A673 (cell line): ENCODE results near the gene CHKA. TPM values are rescaled to one million over a fixed set of nuclear protein-coding genes. Genes with fewer than 3 reads are reported as not detected.

Source experiments
- BruUV-seq: library from RNA; stranded (reverse); fragments of 400-500 nt; replicated peaks from 2 replicates; lab custom pipeline; 2021; lab: Mats Ljungman, UMichigan
- CTCF ChIA-PET: fragments of 300-600 bp; sonication (Branson Sonifier 250); formaldehyde crosslinking; loops from one replicate; lab custom pipeline; 2022; ENCODE audit warnings: antibody characterized with exemption; lab: Charles Lee
- POLR2A ChIA-PET: fragments of 300-600 bp; sonication (Branson Sonifier 250); formaldehyde crosslinking; loops from one replicate; lab custom pipeline; 2022; ENCODE audit warnings: antibody characterized with exemption; ENCODE audit not compliant: low non-redundant PET; lab: Charles Lee
- DNase-seq: peaks from one replicate; pipeline ENCODE4 v3.0.0-alpha.2; 2015; ENCODE audit warnings: low spot score
- H3K27ac ChIP-seq: fragments of 200-600 bp; sonication (generic); 2 replicates; pipeline ENCODE4 v1.5.1; 2016; ENCODE audit warnings: mixed run types, low read depth, mild to moderate bottlenecking, mixed read lengths, antibody characterized with exemption, low read length; ENCODE audit not compliant: poor library complexity, severe bottlenecking
- H3K27me3 ChIP-seq: fragments of 200-600 bp; sonication (generic); replicated peaks from 2 replicates; pipeline ENCODE4 v1.6.1; 2017; ENCODE audit warnings: mixed run types, low read depth, mild to moderate bottlenecking, mixed read lengths, antibody characterized with exemption, low read length; ENCODE audit not compliant: insufficient read depth, poor library complexity
- H3K36me3 ChIP-seq: fragments of 200-600 bp; sonication (generic); 2 replicates; pipeline ENCODE4 v1.6.1; 2016; ENCODE audit warnings: mixed run types, mild to moderate bottlenecking, mixed read lengths, antibody characterized with exemption, low read length; ENCODE audit not compliant: insufficient read depth, poor library complexity, severe bottlenecking
- H3K4me1 ChIP-seq: fragments of 200-600 bp; sonication (generic); 2 replicates; pipeline ENCODE4 v1.6.1; 2017; ENCODE audit warnings: mixed run types, mild to moderate bottlenecking, mixed read lengths, antibody characterized with exemption, low read length; ENCODE audit not compliant: insufficient read depth, poor library complexity, severe bottlenecking
- H3K4me3 ChIP-seq: fragments of 200-600 bp; sonication (generic); 2 replicates; pipeline ENCODE4 v1.5.1; 2016; ENCODE audit warnings: low read depth, mixed run types, mild to moderate bottlenecking, mixed read lengths, low read length; ENCODE audit not compliant: poor library complexity, severe bottlenecking
- H3K9me3 ChIP-seq: fragments of 200-600 bp; sonication (generic); 2 replicates; pipeline ENCODE4 v1.6.1; 2016; ENCODE audit warnings: mixed run types, low read depth, mild to moderate bottlenecking, mixed read lengths, antibody characterized with exemption, low read length; ENCODE audit not compliant: poor library complexity, severe bottlenecking
- CTCF ChIP-seq: fragments of 300-800, 200-600 bp; sonication (generic); conservative IDR thresholded peaks from 2 replicates; pipeline ENCODE4 v1.5.1; 2017; ENCODE audit warnings: low read depth, mild to moderate bottlenecking, antibody characterized with exemption, low read length, moderate library complexity, mixed read lengths
- EZH2 ChIP-seq: fragments of 200-600 bp; sonication (generic); IDR thresholded peaks from 2 replicates; pipeline ENCODE4 v1.6.1; 2017; ENCODE audit warnings: borderline replicate concordance, low read depth, mild to moderate bottlenecking, mixed read lengths, antibody characterized with exemption, low read length; ENCODE audit not compliant: poor library complexity, severe bottlenecking
- intact Hi-C: fragments of 100-400 bp; cut with micrococcal nuclease; formaldehyde crosslinking; loops from one replicate; pipeline ENCODE4 v1.10.0; 2022; ENCODE audit not compliant: unreplicated experiment
- total RNA-seq: library from RNA; stranded (reverse); gene quantifications from 2 replicates; pipeline ENCODE4 v1.2.3, GENCODE V29; 2021

CHKA gene
- total RNA-seq, 1 experiment from 2014 or later: 37.5 TPM

- POLR2A ChIA-PET: interaction anchor here (0.6 kb wide), 1 partner anchor 16 kb away, joined by 3 read pairs; no protein-coding TSS in a partner anchor
- H3K27ac ChIP-seq: no peak overlapping the region
Measured at GRCh38 chr11:68021167-68021787, 99.9 kb downstream of the CHKA start.

GRCh38 chr11:68020575-68020974 is 100.6 kb downstream of the CHKA start:
- no TSS peak for BruUV-seq
- intact Hi-C loops: no loop called here

More at GRCh38 chr11:68021167-68021787, 99.9 kb downstream of the CHKA start:
- H3K27me3 ChIP-seq: no peaks in the 10 kb centered on the region
- H3K4me1 ChIP-seq: no peaks in the 10 kb centered on the region
- 0 out of 2 replicates have a peak, but pooled peaks have one; percentile 20 for TF ChIP-seq CTCF
- no peak for TF ChIP-seq EZH2
- H3K36me3 ChIP-seq: no peaks in the 10 kb centered on the region
- no peaks in the 10 kb centered on the region for H3K9me3 ChIP-seq
- H3K4me3 ChIP-seq: no peak overlapping the region
- intact Hi-C loops: no loop called here
- BruUV-seq: no TSS peak
- DNase-seq: no peak
- CTCF ChIA-PET: no interaction called here

DNA sequence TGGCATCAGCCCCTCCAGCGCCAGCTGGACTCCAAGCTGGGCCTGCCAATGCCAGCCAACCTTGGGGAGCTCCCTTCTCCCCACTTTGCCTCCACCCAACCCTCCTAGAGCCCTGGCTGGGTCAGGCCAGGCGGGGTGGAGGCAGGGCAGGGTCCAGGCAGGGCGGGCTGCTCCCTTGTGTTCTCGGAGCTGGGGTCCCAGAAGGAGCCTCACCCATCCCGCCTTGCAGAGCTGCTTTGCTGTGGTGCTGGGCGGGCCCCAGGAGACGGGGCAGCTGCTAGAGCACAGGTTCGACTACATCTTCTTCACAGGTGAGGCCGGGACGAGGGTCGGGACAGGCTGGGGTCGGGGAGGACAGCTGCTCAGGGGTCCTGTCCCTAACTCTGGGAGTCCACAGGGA is 101.7 kb downstream of the CHKA start:
- POLR2A ChIA-PET: no interaction called here
- H3K4me3 ChIP-seq: no peak overlapping the region
- no peak for DNase-seq
- no peaks in the 10 kb centered on the region for H3K4me1 ChIP-seq
- no TSS peak for BruUV-seq
- H3K27me3 ChIP-seq: no peaks in the 10 kb centered on the region
- TF ChIP-seq EZH2 (no peak), CTCF (no peak)
- no peaks in the 10 kb centered on the region for H3K36me3 ChIP-seq
- H3K9me3 ChIP-seq: no peaks in the 10 kb centered on the region
- intact Hi-C loops: no loop called here
- H3K27ac ChIP-seq: no peak overlapping the region
- CTCF ChIA-PET: interaction anchor here (0.7 kb wide), 1 partner anchor 386 kb away, joined by 5 read pairs; no protein-coding TSS in a partner anchor

More at GRCh38 chr11:68020575-68020974, 100.6 kb downstream of the CHKA start:
- TF ChIP-seq EZH2: no peak
- peak; percentile 33; the same call in 1 of the 2 replicates for TF ChIP-seq CTCF
- no peak for DNase-seq
- Histone ChIP-seq H3K27me3 (no peaks in the 10 kb centered on the region), H3K36me3 (no peaks in the 10 kb centered on the region), H3K9me3 (no peaks in the 10 kb centered on the region), H3K4me1 (no peaks in the 10 kb centered on the region), H3K27ac (no peak overlapping the region), H3K4me3 (no peak overlapping the region)
- CTCF ChIA-PET: no interaction called here
- POLR2A ChIA-PET: no interaction called here
